Type B pancreatic cell (in vitro differentiated cells): ENCODE results near the gene COL4A1. TPM values are rescaled to one million over a fixed set of nuclear protein-coding genes. Genes with fewer than 3 reads are reported as not detected.

Experiments used
- DNase-seq: peaks from one replicate; pipeline ENCODE4 v3.0.0; 2021; ENCODE audit warnings: mixed read lengths; ENCODE audit not compliant: unreplicated experiment; ENCODE audit errors: extremely low spot score
- H3K27ac Mint-ChIP-seq: 2 replicates; pipeline ENCODE4 v1.8.0; 2021; ENCODE audit warnings: mild to moderate bottlenecking, mixed read lengths
- H3K27me3 Mint-ChIP-seq: 2 replicates; pipeline ENCODE4 v1.8.0; 2021; ENCODE audit warnings: mixed read lengths
- H3K36me3 Mint-ChIP-seq: 2 replicates; pipeline ENCODE4 v1.8.0; 2021; ENCODE audit warnings: mixed read lengths
- H3K4me1 Mint-ChIP-seq: one replicate; pipeline ENCODE4 v1.8.0; 2021; ENCODE audit warnings: mixed read lengths; ENCODE audit not compliant: unreplicated experiment
- H3K4me3 Mint-ChIP-seq: 2 replicates; pipeline ENCODE4 v1.8.0; 2021; ENCODE audit warnings: mild to moderate bottlenecking, mixed read lengths
- H3K9me3 Mint-ChIP-seq: 2 replicates; pipeline ENCODE4 v1.8.0; 2021; ENCODE audit warnings: mixed read lengths
- total RNA-seq: library from RNA; stranded (reverse); gene quantifications from 2 replicates; pipeline ENCODE4 v1.2.1, GENCODE V29; 2021; ENCODE audit warnings: low replicate concordance
- TF ChIP-seq, protein P1 (sequence below): fragments of 200-600 bp; sonication (generic); conservative IDR thresholded peaks from 2 replicates; pipeline ENCODE4 v1.5.0; 2021; ENCODE audit warnings: antibody characterized with exemption, mild to moderate bottlenecking

Gene COL4A1
- total RNA-seq, 1 donor from 2014 or later, result 83.6 TPM

DNA sequence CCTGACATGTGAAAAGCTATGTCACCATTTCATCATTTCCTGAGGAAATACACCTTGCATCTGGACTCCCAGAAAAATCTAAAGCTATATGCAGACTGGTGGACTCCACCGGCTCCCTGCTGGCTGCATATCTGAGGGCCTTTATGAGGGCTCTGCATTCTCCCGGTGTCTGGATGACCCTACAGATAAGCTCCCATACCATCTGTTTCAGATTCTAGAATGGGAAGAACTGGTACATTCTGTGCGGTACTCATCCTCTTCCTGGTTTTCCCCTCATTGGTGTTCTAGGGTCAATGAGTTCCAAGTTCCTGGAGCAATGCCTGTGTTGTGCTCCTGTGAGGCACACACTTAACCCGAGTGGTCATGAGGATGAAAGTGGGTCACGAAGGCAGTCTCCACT, 60.4 kb downstream of the COL4A1 start:
- no peak overlapping the region for H3K4me3 Mint-ChIP-seq

DNA sequence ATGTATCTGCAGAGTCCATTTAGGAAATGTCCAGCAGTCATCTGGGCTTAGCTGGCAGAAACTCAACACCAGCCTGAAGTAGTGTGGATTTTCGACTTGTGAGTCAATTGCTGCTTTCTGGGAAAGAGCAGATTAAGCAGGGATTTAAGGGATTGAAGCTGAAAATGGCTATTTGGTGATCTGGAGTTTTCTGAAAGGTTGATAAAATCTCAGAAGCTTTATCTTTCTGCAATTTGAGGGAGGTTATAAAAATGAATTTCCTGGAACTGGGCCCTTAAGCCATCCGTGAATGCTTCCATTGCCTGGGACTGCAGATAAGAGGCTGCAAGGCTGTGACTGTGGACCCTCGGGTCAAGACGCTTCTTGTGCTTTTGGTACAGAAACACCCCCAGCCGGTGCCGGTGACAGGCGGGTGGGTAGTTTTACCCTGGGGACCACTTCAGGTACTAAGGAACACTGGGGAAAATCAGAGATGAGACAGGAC, 61.5 kb downstream of the COL4A1 start:
- Mint-ChIP-seq H3K27ac (no peak overlapping the region), H3K9me3 (no peaks in the 10 kb centered on the region), H3K36me3 (no peaks in the 10 kb centered on the region), H3K4me3 (no peak overlapping the region), H3K4me1 (peaks cover 4% of the 10 kb centered on the region), H3K27me3 (no peaks in the 10 kb centered on the region)
- no peak for DNase-seq
- TF ChIP-seq, protein P1, sequence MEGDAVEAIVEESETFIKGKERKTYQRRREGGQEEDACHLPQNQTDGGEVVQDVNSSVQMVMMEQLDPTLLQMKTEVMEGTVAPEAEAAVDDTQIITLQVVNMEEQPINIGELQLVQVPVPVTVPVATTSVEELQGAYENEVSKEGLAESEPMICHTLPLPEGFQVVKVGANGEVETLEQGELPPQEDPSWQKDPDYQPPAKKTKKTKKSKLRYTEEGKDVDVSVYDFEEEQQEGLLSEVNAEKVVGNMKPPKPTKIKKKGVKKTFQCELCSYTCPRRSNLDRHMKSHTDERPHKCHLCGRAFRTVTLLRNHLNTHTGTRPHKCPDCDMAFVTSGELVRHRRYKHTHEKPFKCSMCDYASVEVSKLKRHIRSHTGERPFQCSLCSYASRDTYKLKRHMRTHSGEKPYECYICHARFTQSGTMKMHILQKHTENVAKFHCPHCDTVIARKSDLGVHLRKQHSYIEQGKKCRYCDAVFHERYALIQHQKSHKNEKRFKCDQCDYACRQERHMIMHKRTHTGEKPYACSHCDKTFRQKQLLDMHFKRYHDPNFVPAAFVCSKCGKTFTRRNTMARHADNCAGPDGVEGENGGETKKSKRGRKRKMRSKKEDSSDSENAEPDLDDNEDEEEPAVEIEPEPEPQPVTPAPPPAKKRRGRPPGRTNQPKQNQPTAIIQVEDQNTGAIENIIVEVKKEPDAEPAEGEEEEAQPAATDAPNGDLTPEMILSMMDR, result no peak

More for the DNA sequence above, 60.4 kb downstream of the COL4A1 start:
- TF ChIP-seq, protein P1, result no peak
- H3K9me3 Mint-ChIP-seq, result no peaks in the 10 kb centered on the region
- H3K4me1 Mint-ChIP-seq, result peaks cover 8% of the 10 kb centered on the region
- H3K27ac Mint-ChIP-seq, result no peak overlapping the region
- H3K27me3 Mint-ChIP-seq, result no peaks in the 10 kb centered on the region
- H3K36me3 Mint-ChIP-seq, result no peaks in the 10 kb centered on the region
- DNase-seq, result no peak

GRCh38 chr13:110244976-110245375, 62.0 kb downstream of the COL4A1 start:
- no peaks in the 10 kb centered on the region for H3K36me3 Mint-ChIP-seq
- H3K9me3 Mint-ChIP-seq, result no peaks in the 10 kb centered on the region
- H3K27ac Mint-ChIP-seq, result no peak overlapping the region
- DNase-seq, result no peak
- TF ChIP-seq, protein P1, result no peak
- no peaks in the 10 kb centered on the region for H3K27me3 Mint-ChIP-seq
- no peaks in the 10 kb centered on the region for H3K4me1 Mint-ChIP-seq
- no peak overlapping the region for H3K4me3 Mint-ChIP-seq

DNA sequence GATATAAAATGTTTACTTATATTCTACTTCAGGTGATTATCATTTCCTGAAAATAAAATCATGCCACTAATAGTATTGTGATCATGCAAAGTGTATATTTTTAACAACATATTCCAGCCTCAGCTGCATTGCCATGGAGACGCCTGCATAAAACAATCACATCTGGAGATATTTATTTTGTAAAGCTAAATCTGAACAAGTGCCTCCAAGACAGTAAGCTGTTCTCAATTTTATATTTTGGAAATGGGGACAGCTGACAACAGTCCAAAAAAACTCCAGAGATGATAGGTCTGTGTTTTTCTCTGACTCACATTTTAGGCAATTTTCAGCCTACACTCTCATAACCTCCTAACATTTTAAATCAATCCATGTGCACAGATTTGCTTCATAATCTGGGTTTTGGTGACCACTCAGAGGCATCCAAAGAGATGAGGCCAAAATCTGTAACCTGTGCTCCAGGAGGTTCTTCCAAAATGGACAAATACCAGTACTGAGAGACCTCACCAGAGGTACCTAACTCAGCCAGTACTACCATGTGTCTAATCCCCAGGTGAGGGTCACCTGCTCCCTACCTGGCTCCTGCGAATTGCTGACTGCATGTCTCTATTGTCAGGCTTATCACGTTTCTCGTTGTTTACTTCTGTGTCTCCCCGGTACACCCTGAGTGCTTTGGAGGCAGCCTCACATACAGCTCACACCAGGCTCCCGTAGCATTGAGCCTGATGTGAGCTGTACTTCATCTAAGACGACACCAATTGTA, 62.7 kb downstream of the COL4A1 start:
- TF ChIP-seq, protein P1, result no peak
- no peak for DNase-seq
- no peaks in the 10 kb centered on the region for H3K9me3 Mint-ChIP-seq
- no peak overlapping the region for H3K4me3 Mint-ChIP-seq
- H3K27me3 Mint-ChIP-seq, result no peaks in the 10 kb centered on the region
- H3K36me3 Mint-ChIP-seq, result no peaks in the 10 kb centered on the region
- H3K4me1 Mint-ChIP-seq, result no peaks in the 10 kb centered on the region
- no peak overlapping the region for H3K27ac Mint-ChIP-seq

DNA sequence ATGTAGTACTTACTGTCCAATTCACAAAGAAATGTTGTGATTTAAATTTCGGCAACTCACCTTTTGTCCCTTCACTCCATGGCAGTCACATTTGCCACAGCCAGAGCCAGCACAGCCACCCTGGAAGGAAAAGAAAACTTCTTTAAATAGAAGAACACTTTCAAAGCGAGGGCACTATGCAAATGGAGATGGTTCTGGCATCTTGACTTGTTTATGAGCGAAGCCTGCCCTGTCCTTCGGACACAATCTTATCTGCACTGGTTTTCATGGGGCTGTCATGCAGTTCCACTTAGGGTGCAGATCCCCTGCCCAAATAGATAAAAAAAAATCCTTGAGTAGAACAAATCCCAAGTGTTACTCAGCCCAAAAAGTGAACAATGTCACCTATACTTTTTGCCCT, 64.3 kb downstream of the COL4A1 start:
- Mint-ChIP-seq H3K4me1 (peaks cover 9% of the 10 kb centered on the region), H3K27me3 (no peaks in the 10 kb centered on the region)

More for the DNA sequence above, 64.3 kb downstream of the COL4A1 start:
- no peaks in the 10 kb centered on the region for H3K36me3 Mint-ChIP-seq
- H3K27ac Mint-ChIP-seq, result no peak overlapping the region
- no peak overlapping the region for H3K4me3 Mint-ChIP-seq
- TF ChIP-seq, protein P1, result no peak
- DNase-seq, result no peak
- H3K9me3 Mint-ChIP-seq, result no peaks in the 10 kb centered on the region
